Fibroblast of lung (primary cell): Measurements from ENCODE around the gene DCK. TPM values are rescaled to one million over a fixed set of nuclear protein-coding genes. Genes with fewer than 3 reads are reported as not detected.

Experiments
- DNase-seq, 2 donors: peaks; one replicate each; pipeline versions ENCODE4 v3.0.0 to v3.0.0-alpha.2; 2010; ENCODE audit warnings: low read depth in 2 of 2
- H2AFZ ChIP-seq: 2 replicates; pipeline ENCODE4 v1.5.1; 2012; ENCODE audit warnings: low read length, control low read depth, inconsistent platforms
- H3K27ac ChIP-seq: 2 replicates; pipeline ENCODE4 v1.5.1; 2011; ENCODE audit warnings: low read length, control low read depth; ENCODE audit not compliant: insufficient read depth
- H3K27me3 ChIP-seq: 2 replicates; pipeline ENCODE4 v1.5.1; 2011; ENCODE audit warnings: mild to moderate bottlenecking, low read length; ENCODE audit not compliant: control insufficient read depth, insufficient read depth
- H3K36me3 ChIP-seq: 2 replicates; pipeline ENCODE4 v1.5.1; 2011; ENCODE audit warnings: low read length; ENCODE audit not compliant: control insufficient read depth, insufficient read depth
- H3K4me1 ChIP-seq: 2 replicates; pipeline ENCODE4 v1.5.1; 2011; ENCODE audit warnings: low read length; ENCODE audit not compliant: control insufficient read depth, insufficient read depth; ENCODE audit errors: extremely low read depth
- H3K4me2 ChIP-seq: 2 replicates; pipeline ENCODE4 v1.5.1; 2011; ENCODE audit warnings: low read length, control low read depth; ENCODE audit not compliant: insufficient read depth; ENCODE audit errors: extremely low read depth
- H3K4me3 ChIP-seq, 4 experiments: fragments of 200-600 bp in 1 of 4; sonication (generic) in 1 of 4; replicated peaks in 1 of 4; 2 replicates each; pipeline ENCODE4 v1.5.1; 2011 to 2016; ENCODE audit warnings: low read length in 4 of 4, low read depth in 3 of 4, mild to moderate bottlenecking in 3 of 4, control low read depth in 2 of 4, inconsistent platforms in 1 of 4, mixed read lengths in 1 of 4; ENCODE audit not compliant: insufficient read depth in 1 of 4; ENCODE audit errors: control extremely low read depth in 1 of 4
- H3K79me2 ChIP-seq: 2 replicates; pipeline ENCODE4 v1.5.1; 2012; ENCODE audit warnings: mild to moderate bottlenecking, low read length, inconsistent platforms; ENCODE audit not compliant: control insufficient read depth, insufficient read depth
- H3K9ac ChIP-seq: 2 replicates; pipeline ENCODE4 v1.5.1; 2011; ENCODE audit warnings: mild to moderate bottlenecking, low read length, control low read depth; ENCODE audit not compliant: insufficient read depth
- H3K9me3 ChIP-seq: 2 replicates; pipeline ENCODE4 v1.5.1; 2012; ENCODE audit warnings: low read depth, low read length; ENCODE audit not compliant: control insufficient read depth, insufficient read depth
- H4K20me1 ChIP-seq: 2 replicates; pipeline ENCODE4 v1.5.1; 2011; ENCODE audit warnings: low read length; ENCODE audit not compliant: control insufficient read depth, insufficient read depth; ENCODE audit errors: extremely low read depth
- EZH2 ChIP-seq: IDR thresholded peaks from 2 replicates; pipeline ENCODE4 v1.5.1; 2012; ENCODE audit warnings: low read length, control low read depth, mild to moderate bottlenecking; ENCODE audit errors: missing control alignments
- polyA plus RNA-seq, 2 donors: library from polyadenylated mRNA; depleted of rRNA in 1 of 2; stranded (reverse) in 1 of 2; unstranded in 1 of 2; fragments of >200 nt; gene quantifications; 2 replicates each; pipeline ENCODE4 v1.2.1, GENCODE V29; 2011 to 2012; ENCODE audit warnings: missing spikeins in 1 of 2
- total RNA-seq: library from RNA; depleted of rRNA; stranded (reverse); fragments of >200 nt; gene quantifications from 2 replicates; pipeline ENCODE4 v1.2.1, GENCODE V29; 2014
- TF ChIP-seq, protein P1 (sequence below), 2 donors: IDR thresholded peaks in 1 of 2; conservative IDR thresholded peaks in 1 of 2; 1 replicate in 1 of 2; 2 replicates in 1 of 2; pipeline ENCODE4 v1.5.1; 2011 to 2012; ENCODE audit warnings: low read length in 2 of 2, control low read depth in 1 of 2, inconsistent platforms in 1 of 2, low read depth in 1 of 2, mild to moderate bottlenecking in 1 of 2

Gene DCK
- total and polyA plus RNA-seq, 2 donors (not counting 1 experiment from before 2014, with no cell fraction given): 12.2 to 18.4 TPM

GRCh38 chr4:70984106-70984505 is 9.3 kb upstream of the DCK start:
- no peak overlapping the region for H3K4me3 ChIP-seq

GRCh38 chr4:70984589-70984988 is 8.9 kb upstream of the DCK start:
- H3K4me1 ChIP-seq: no peaks in the 10 kb centered on the region
- no peak for TF ChIP-seq EZH2
- H3K79me2 ChIP-seq: no peaks in the 10 kb centered on the region
- H3K36me3 ChIP-seq: no peaks in the 10 kb centered on the region
- no peaks in the 10 kb centered on the region for H4K20me1 ChIP-seq
- no peak overlapping the region for H3K9ac ChIP-seq
- no peak overlapping the region for H3K27ac ChIP-seq
- no peaks in the 10 kb centered on the region for H3K9me3 ChIP-seq
- H3K4me2 ChIP-seq: no peak overlapping the region
- DNase-seq: no peak
- no peak overlapping the region for H2AFZ ChIP-seq
- H3K4me3 ChIP-seq: no peak overlapping the region
- H3K27me3 ChIP-seq: no peaks in the 10 kb centered on the region

More at GRCh38 chr4:70984106-70984505, 9.3 kb upstream of the DCK start:
- no peak overlapping the region for H3K9ac ChIP-seq
- H3K27ac ChIP-seq: no peak overlapping the region
- no peaks in the 10 kb centered on the region for H3K4me1 ChIP-seq
- H2AFZ ChIP-seq: no peak overlapping the region
- H3K79me2 ChIP-seq: no peaks in the 10 kb centered on the region
- no peaks in the 10 kb centered on the region for H4K20me1 ChIP-seq
- no peaks in the 10 kb centered on the region for H3K36me3 ChIP-seq
- DNase-seq: no peak
- H3K27me3 ChIP-seq: no peaks in the 10 kb centered on the region
- H3K4me2 ChIP-seq: no peak overlapping the region
- TF ChIP-seq, protein P1, sequence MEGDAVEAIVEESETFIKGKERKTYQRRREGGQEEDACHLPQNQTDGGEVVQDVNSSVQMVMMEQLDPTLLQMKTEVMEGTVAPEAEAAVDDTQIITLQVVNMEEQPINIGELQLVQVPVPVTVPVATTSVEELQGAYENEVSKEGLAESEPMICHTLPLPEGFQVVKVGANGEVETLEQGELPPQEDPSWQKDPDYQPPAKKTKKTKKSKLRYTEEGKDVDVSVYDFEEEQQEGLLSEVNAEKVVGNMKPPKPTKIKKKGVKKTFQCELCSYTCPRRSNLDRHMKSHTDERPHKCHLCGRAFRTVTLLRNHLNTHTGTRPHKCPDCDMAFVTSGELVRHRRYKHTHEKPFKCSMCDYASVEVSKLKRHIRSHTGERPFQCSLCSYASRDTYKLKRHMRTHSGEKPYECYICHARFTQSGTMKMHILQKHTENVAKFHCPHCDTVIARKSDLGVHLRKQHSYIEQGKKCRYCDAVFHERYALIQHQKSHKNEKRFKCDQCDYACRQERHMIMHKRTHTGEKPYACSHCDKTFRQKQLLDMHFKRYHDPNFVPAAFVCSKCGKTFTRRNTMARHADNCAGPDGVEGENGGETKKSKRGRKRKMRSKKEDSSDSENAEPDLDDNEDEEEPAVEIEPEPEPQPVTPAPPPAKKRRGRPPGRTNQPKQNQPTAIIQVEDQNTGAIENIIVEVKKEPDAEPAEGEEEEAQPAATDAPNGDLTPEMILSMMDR (conservative IDR thresholded peaks at IDR 0.05 in 1 of 2, IDR thresholded peaks at IDR 0.05 in 1 of 2; ENCODE audit: low read depth in 1 of 2, low read length in 2 of 2): no peak
- no peak for TF ChIP-seq EZH2
- no peaks in the 10 kb centered on the region for H3K9me3 ChIP-seq

DNA sequence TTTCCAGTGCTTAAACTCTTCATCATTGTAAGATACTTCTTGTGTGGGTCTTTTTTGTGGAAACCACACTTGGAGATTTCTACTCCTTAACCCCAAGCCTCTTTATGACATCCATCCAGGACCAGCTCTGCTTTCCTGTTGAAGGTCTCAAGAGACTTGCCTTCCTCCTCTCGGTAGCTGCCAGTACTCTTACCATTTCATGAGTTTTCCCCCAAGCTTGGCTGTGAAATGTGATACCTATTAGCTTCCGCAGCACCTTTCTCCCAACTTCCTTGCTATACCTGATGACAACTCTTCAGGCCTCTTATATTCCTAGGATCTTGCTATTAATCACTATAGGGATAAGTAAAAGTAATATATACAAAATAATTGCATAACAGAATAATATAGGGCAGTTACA is 1.9 kb upstream of the DCK start:
- Histone ChIP-seq H3K79me2 (peaks cover 26% of the 10 kb centered on the region), H4K20me1 (no peaks in the 10 kb centered on the region), H3K9me3 (no peaks in the 10 kb centered on the region), H3K27ac (no peak overlapping the region), H3K36me3 (no peaks in the 10 kb centered on the region), H3K9ac (no peak overlapping the region), H3K4me2 (no peak overlapping the region), H3K4me3 (no peak overlapping the region), H3K27me3 (no peaks in the 10 kb centered on the region), H2AFZ (no peak overlapping the region), H3K4me1 (peaks cover 2% of the 10 kb centered on the region)
- no peak for TF ChIP-seq EZH2
- TF ChIP-seq, protein P1 (conservative IDR thresholded peaks at IDR 0.05 in 1 of 2, IDR thresholded peaks at IDR 0.05 in 1 of 2; ENCODE audit: low read depth in 1 of 2, low read length in 2 of 2): no peak
- no peak for DNase-seq
